GM19023 (cell line): Measurements from ENCODE around the gene OPA1.

Experiments used
- ATAC-seq: cut with Tn5 transposase; IDR thresholded peaks from one replicate; pipeline ENCODE4 v1.9.1; 2021; ENCODE audit warnings: mild to moderate bottlenecking, moderate library complexity; ENCODE audit not compliant: unreplicated experiment

Gene OPA1

DNA sequence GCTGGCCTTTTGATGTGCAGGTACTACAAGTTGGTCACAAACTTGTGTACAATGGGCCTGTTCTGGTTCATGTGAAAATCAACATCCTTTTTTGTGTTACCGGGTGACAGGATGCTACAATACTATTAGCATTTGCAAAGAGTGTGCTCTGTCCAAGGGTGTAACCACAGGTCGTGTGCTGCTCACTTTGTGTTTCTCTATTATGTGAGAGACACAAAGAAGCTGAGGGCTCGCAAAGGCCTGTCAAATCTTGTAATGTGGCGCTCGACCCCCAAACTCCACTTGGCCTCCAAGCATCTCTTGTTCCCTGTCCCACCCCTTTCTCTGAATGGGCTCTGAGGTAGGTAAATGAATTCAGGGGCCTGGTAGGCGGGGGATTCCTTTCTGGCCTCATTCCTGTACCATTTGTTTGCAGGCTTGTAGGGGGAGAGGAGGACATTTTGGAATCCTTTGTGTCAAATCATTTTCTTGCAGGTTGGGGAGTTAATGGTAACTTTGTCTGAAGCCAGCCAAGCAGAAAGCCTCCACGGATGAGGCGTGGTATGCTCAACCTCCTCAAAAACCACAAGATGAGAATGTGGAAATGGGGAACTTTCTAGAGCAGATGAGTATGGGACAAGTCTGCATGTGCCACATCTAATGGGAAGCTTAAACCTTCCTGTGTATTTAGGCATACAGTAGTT is 109.1 kb downstream of the OPA1 start:
- ATAC-seq: peak; percentile 63

DNA sequence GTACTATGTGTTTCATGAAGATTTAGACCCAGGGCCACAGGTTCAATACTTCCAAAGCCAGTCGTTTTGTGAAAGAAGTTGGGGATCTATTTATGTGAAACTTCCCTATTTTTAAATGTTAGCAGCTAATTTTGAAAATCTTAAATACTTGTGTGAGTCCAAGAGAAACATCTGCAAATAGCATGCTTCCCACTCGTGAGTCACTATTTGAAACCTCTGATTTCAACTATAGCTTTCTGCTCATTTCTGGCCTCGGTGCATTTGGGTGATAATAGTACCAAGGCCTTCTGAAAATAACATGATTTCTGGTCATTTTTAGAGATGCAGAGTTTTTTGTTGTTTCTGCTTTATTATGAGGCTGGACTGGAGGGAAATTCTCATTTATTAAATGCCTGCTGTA is 110.0 kb downstream of the OPA1 start:
- no peak for ATAC-seq

DNA sequence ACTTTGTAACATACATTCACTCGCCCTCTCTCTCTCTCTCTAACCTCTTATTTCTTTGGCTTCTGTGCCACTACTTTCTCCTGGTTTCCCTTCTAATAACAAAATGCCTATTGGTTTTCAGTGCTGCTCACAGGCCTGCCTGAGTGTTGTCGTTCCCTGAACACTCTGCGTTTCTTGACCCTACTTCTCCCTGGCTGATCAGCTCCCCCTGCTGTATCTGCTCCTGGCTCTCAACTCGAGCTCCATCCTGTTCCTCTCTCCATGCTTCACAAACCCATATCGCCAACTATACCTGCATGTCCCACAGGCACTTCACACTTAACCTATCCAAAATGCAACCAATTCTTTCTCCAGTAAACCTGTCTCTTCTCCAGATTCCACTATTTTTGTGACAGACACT is 111.4 kb downstream of the OPA1 start:
- ATAC-seq: no peak

DNA sequence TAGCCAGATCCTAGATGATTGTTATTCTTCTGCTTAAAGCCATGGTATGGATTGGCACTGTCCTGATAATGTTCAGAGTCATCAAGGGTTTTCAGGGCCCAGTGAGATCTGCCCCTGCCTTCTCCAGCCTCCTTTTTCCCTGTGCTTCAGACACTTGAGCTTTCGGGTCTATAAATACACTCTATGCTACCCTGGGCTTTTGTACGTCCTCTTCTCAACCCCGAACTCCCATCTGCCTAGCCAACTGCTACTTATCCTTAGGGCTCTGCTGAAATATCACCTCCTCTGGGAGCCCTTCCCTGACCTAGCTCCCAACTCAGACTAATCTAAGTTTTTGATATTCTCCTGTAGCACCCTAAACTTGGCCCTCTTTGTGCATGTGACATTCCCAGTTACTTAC is 115.3 kb downstream of the OPA1 start:
- ATAC-seq: no peak

DNA sequence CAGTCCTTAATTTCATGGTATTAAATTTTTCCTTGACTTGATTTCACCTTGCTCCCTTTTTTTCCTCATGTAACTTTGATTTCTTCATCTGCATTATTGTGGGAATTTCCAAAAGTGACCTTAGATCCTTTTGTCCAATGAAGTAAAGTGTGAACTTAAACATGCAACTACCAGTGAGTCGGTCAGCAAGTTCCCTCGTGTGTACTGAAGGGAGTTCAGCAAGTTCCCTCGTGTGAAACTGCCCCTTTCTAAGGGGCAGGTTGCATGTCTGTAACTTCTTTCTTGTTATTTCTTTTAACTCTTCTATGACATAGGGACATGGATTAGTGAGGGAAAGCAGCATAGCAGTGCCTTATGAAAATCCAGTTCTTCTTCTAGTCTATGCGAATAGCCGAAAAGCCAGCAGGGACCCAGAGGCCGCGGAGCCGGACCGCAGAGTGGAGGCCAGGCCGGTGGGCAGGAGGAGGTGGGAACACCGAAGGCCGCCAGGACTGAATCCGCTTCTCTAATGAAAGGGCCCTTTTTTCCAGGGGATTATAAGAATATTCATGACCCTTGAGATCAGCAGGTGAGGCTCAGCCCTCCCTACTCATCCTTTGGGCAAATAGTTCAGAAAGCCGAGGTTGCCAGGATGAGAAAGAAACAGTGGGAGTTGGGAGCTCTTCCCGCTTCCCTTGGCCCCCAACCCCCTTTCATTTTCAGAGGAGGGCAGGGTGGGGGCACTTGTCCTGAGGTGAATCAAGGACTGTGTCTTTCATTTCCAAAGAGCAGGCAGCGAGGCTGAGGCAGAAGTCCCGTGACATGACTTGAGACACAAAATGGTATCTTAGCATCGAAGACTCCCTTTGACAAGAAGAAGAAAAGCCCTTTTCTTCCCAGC is 117.5 kb downstream of the OPA1 start:
- no peak for ATAC-seq

DNA sequence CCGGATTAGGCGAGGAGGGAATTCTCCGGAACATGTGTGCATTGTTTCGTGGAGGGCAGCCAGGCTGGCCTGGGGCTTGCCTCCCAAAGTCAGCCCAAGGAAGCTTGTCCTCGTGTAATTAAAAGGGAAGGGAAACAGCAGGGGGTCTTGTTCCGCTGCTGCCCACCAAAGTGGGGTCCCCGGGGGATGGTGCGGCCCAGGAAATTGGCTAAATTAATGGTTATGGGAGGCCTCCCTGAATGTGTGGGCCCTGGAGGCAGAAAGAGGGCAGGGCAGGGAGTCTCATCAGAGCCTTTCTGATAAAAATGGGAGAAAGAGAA is 118.1 kb downstream of the OPA1 start:
- no peak for ATAC-seq

DNA sequence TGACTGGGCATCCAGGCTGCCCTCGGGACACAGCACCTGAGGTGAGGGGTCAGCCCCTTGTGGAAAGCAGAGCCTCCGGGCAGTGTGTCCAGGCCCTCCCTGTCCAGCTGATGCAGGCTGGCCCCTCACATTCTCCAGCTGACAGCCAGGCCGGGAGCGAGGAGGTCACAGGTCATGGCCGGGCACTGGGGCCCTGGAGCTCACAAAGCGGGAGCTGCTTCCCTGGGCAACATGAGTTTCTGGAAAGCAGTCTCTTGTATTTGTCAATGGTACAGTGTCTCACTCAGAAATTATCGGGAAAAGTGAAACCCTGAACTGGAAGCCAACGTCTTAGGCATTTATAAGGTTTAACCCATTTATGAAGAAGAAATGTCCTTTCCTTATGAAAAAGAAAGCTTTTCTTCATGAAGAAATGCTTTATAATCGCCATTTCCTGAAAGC is 118.5 kb downstream of the OPA1 start:
- no peak for ATAC-seq

DNA sequence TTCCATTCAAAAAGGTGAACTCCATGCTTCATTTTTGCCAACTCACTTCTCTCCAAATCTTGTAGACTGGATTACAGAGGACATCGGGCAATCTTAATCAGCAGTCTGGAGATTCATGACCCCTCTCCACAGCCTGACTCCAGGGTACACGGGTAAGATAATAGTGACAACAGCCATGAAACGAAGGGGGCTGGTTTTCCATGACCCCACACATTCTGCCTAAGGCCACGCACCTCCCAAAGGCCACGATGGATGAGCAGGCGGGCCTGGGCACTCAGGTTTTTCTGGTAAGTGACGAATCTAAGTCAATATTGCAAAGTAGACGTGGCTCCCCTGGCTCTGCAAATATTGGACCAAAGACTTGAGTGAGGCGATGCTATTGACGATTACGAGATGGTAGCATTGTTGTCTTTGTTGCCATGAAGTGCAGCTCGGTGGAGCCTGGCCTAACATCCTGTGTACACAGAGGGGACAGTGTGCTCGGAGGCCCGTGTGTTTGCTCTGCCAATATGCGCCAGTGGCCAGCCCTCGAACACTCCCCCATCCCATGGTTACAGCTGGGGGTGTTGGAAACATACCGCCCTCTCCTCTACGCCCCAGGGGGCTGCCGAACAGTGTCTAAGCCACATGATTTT is 119.1 kb downstream of the OPA1 start:
- ATAC-seq: no peak

DNA sequence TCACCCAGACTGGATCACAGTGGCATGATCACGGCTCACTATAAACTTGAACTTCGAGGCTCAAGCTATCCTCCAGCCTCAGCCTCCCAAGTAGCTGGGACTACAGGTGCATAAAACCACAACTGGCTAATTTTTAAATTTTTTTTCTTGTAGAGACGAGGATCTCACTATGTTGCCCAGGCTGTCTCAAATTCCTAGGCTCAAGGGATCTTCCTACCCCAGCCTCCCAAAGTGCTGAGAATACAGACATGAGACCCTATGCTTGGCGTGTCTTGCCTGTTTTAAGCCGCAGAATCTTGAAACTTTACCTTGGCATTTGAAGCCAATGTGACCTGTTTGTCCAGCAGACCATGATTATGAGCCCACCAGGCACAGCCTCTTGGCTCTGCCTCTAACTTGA is 119.9 kb downstream of the OPA1 start:
- no peak for ATAC-seq

DNA sequence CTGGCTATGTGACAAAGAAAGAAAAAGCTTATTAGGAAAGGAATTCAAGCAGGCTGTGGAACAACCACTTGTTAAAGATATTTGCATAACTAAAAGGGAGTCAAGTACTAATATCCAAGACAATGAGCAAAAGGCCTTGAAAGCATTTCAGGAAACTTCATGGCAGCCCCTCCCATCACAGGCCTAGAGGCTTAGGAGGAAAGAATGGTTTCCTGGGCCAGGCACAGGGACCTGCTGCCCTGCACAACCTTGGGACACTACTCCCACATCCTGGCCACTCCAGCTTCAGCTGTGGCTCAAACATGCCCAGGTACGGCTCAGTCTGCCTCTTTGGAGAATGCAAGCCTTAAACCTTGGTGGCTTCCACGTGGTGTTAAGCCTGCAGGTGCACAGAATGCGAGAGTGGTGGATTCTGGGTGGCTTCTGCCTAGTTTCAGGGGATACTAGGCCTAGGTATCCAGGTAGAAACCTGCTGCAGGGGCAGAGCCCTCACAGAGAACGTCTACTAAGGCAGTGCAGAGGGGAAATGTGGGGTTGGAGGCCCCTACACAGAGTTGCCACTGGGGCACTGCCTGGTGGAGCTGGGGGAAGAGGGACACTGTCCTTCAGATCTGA is 121.6 kb downstream of the OPA1 start:
- ATAC-seq: no peak

DNA sequence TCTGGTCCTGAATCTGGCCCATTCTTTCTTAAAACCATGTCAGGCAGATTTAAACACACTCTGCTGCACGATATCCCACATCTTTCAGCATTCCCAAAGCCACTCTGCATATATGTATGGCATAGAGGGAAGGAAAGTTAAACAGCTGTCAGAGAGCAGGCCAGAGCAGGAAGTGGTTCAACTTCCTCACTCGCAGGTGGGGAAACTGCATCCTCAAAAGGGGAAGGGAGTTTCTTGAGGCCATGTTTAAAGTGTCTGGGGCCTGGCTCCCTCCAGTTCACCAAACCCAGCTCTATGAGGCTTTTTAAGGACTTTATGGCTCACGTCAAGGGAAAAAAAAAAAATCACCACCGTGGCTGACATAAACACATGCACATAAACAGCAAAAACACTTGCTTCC is 123.1 kb downstream of the OPA1 start:
- ATAC-seq: no peak

DNA sequence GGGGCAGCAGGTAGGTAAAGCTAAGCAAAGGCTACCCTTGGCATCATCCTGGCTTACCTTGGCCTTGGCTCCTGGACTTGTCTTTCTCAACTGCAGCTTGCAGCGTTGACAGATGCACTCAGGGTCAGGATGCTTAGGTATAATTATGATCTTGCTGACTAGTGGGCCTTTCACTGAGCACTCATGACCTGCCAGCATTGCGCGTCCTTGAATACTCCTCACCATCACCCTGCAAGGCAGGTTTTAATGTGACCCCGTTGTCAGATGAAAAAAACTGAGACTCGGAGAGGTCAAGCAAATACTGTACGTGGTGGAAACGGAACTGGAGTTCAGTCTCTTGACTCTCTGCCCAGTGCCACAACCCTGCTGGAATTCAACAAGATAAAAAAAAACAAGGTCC is 126.7 kb downstream of the OPA1 start:
- ATAC-seq: no peak

DNA sequence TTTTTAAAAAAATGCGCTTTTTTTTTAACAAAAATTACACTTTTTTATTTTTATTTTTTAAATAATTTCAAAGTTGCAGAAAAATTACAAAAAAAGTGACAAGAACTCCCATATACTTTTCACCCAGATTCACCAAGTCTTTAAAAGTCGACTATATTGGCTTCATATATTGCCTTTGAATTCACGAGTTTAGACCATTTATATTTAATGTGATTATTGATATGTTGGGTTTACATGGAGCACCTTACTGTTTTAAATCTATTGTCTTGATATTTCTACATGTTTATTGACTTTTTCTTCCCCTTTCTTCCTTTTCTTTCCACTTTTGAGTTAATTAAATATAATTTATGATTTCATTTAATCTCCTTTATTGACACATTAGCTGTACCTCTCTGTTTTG is 127.2 kb downstream of the OPA1 start:
- no peak for ATAC-seq

DNA sequence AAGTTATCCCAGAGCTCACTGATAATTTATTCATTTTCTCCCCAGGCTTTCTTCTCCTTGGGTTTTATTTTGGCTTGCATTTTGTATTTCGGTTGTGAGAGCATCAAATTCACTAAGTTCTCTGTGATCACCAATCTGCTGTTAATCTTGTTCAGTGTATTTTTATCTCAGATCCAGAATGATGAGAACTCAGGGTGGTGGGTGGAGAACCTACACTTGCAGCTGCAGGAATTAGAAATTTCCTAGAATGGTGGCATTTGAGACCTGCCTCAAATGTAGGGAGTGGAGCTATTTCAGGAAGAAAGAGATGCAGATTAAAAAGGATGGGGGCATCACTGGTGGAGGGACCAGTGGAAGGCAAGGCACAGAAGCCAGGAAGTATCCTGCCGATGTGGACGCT is 129.6 kb downstream of the OPA1 start:
- no peak for ATAC-seq

DNA sequence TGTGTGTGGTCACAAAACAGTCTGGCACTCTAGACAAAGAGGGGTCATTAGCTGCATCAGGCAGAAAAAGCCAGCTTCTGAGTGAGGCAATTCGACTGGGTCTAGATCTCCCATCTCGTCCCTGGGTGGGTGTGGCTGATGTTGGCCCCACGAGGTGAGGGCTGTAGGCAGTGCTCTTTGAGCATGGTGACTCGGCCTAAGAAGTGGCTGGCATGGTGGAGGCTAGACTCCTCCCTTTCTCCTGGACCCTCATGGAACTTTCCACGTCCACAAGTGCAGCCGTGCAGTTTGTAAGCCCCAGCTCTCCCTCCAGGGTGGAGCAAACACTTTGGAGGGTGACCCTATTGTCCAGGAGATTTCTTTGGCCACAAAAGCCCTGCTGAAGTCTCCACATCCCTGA is 134.1 kb downstream of the OPA1 start:
- no peak for ATAC-seq

DNA sequence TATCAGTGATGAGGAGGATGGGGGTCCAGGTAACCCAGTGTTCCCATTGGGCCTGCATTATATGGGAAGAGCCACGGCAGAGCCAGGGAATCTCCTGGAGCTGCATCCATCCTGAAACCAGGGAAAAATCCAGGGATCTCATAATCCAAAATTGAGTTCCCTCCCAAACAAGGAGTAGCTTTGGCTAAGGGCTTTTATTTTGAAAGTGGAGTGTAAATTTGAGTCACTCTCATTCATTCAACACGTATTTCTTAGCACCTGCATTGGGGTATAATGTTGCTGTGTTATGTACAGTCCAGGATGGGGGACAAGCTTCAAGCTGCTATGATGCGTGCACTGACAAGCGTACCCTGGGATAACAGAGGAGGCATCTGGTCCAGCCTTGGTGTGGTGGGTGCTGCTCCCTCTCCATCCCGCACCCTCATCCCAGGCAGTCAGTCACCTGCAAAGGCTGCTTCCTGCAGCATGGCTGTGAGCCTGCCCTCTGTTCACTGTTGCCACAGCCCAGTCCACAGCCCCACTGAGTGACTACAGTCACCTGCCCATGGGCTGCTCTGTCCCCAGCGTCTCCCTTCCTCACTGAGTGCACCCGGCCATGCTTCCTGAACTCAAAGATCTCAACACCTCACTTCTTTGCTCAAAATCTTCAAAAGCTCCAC is 135.6 kb downstream of the OPA1 start:
- ATAC-seq: no peak

DNA sequence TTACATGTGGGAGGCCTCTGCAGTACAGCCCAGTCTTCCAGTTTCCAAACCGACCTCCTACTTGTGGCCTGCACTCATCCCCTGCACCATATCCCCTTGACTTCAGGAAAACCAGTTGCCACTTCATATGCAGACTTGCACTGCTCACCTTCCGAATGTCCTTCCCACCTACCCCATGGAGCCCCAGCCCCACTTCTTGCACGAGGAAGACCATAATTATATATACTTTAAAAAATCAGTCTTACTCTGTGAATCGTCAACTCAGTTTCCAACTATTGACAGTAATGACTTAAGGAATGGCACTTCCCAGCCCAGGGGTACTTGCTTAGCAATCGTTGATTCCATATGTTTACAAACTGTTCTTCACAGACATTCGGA is 136.1 kb downstream of the OPA1 start:
- ATAC-seq: no peak

DNA sequence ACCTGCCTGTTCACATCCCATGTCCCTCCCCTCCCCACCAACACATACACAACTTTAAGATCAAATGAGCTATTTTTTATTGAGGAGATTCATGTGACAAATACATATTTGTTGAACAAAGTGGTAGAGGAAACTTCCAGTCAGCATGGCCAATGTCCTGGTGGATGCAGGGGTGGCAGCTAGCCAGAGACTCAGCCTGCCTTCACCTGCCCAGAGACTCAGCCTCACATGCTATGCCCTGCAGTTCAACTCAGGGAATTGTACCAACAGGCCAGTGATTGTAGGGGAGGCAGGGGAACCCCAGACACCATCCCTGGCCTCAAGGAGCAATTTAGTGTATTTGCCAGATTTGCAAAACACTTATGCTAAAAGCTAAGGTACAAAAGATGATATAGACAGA is 136.6 kb downstream of the OPA1 start:
- no peak for ATAC-seq

DNA sequence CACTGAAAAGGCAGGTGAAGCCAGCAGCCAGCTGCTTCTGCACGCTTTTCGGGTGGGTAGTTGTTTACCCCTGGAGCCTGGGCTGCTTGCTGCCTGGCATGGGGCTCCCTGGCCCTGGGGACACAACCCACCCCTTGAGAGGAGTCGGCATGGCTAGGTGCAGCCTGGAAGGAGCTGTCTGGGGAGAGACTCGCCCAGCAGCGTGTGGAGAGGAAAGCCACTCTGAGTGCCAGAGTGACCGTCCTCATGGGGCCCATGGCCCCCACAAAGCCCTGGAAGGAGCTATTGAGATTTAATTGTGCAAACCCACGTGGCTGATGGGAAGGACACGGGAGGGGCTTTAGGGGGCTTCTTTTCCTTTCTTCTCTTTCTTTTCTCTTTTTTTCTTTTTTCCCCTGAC is 137.5 kb downstream of the OPA1 start:
- ATAC-seq: no peak

DNA sequence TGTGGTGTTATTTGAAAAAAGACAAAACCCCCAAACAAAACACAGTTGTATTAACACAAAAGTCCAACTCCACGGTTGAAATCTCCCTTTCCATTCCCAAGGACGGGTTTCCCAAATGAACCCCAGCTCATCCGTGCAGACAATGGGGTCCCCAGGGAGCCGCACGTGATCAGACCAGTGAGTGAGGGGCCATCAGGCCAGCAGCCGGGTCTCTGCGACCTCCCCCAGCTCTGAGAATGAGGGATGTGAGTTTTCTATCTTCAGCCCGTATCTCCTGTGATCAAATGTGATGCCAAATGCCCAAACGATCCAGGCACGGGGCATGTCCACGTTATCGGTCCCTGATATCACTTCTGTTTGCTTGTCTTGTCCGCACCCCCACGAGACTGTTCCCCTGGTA is 138.0 kb downstream of the OPA1 start:
- no peak for ATAC-seq

DNA sequence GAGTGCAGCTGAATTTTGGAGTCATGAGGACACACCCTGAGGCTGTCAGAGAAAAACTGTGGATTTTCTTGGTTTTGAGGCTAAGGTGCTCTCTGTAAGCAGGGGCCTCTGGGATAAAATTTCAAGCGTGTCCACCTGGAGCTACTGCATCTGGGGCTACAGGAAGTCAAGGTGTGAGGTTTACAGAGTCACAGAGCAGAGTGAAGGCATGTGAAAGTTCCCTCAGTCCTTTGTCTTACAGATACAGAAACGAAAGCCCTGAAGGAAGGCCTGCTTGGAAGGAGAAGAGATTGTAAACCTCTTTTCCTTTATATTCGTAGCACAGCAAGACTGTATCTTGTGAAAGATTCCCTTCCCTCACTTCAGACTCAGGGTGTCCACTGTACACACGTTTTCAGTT is 138.6 kb downstream of the OPA1 start:
- ATAC-seq: no peak
